Measurements from ENCODE around the gene HARS2.
"Not testable (repeated sequence)": the region's sequence is repeated elsewhere in the genome, so short reads cannot be mapped to it uniquely, and the experiment has no call there.

HARS2 gene

GRCh38 chr5:140700177-140701144, 9.2 kb downstream of the HARS2 start, which contains the start of gene ZMAT2:
Gene ZMAT2, plus strand, starts transcription at chr5:140700447. Its CDS starts 14 bp downstream, at chr5:140700461.
- Histone ChIP-seq H3K9me3 (ENCODE audit: insufficient read depth, low read depth, low read length) (no peaks in the 10 kb centered on the region), H3F3A (ENCODE audit: low read depth) (no peaks in the 10 kb centered on the region), H3K4me1 (ENCODE audit: insufficient read depth, low read length, poor library complexity, severe bottlenecking) (peaks cover 17% of the 10 kb centered on the region), H3K4me2 (ENCODE audit: low read depth, low read length, poor library complexity, severe bottlenecking) (peak within 1 kb of the TSS; percentile 98), H2AFZ (ENCODE audit: low read length) (peak within 1 kb of the TSS; percentile 58), H3K27me3 (ENCODE audit: insufficient read depth, low read length, poor library complexity, severe bottlenecking) (no peaks in the 10 kb centered on the region), H4K20me1 (ENCODE audit: insufficient read depth, low read length, poor library complexity, severe bottlenecking) (peaks cover 12% of the 10 kb centered on the region), H3K36me3 (ENCODE audit: insufficient read depth, low read length) (peaks cover 70% of the 10 kb centered on the region), H3K4me3 (ENCODE audit: low read length, poor library complexity, severe bottlenecking) (peak within 1 kb of the TSS; percentile 86), H3K9ac (ENCODE audit: low read depth, low read length, poor library complexity, severe bottlenecking) (peak within 1 kb of the TSS; percentile 78), H3K9me2 (replicated peaks; ENCODE audit: low read depth, low read length) (no peaks in the 10 kb centered on the region), H3K79me2 (ENCODE audit: insufficient read depth, low read length) (peaks cover 20% of the 10 kb centered on the region)
- TF ChIP-seq EZH2phosphoT487 (IDR thresholded peaks at IDR 0.05; ENCODE audit: borderline replicate concordance) = no peak
- TF ChIP-seq, protein P1, sequence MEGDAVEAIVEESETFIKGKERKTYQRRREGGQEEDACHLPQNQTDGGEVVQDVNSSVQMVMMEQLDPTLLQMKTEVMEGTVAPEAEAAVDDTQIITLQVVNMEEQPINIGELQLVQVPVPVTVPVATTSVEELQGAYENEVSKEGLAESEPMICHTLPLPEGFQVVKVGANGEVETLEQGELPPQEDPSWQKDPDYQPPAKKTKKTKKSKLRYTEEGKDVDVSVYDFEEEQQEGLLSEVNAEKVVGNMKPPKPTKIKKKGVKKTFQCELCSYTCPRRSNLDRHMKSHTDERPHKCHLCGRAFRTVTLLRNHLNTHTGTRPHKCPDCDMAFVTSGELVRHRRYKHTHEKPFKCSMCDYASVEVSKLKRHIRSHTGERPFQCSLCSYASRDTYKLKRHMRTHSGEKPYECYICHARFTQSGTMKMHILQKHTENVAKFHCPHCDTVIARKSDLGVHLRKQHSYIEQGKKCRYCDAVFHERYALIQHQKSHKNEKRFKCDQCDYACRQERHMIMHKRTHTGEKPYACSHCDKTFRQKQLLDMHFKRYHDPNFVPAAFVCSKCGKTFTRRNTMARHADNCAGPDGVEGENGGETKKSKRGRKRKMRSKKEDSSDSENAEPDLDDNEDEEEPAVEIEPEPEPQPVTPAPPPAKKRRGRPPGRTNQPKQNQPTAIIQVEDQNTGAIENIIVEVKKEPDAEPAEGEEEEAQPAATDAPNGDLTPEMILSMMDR (conservative IDR thresholded peaks at IDR 0.05; ENCODE audit: low read length) = no peak

GRCh38 chr5:140707812-140708211, 16.6 kb downstream of the HARS2 start:
- Histone ChIP-seq H2AFZ (ENCODE audit: low read length) (no peak overlapping the region), H3K4me1 (ENCODE audit: insufficient read depth, low read length, poor library complexity, severe bottlenecking) (peaks cover 6% of the 10 kb centered on the region), H3F3A (ENCODE audit: low read depth) (peaks cover 11% of the 10 kb centered on the region; the same call in 1 of the 2 replicates), H3K4me2 (ENCODE audit: low read depth, low read length, poor library complexity, severe bottlenecking) (no peak overlapping the region), H3K79me2 (ENCODE audit: insufficient read depth, low read length) (no peaks in the 10 kb centered on the region), H3K9me3 (ENCODE audit: insufficient read depth, low read depth, low read length) (no peaks in the 10 kb centered on the region), H3K27me3 (ENCODE audit: insufficient read depth, low read length, poor library complexity, severe bottlenecking) (no peaks in the 10 kb centered on the region), H4K20me1 (ENCODE audit: insufficient read depth, low read length, poor library complexity, severe bottlenecking) (no peaks in the 10 kb centered on the region), H3K9me2 (replicated peaks; ENCODE audit: low read depth, low read length) (no peaks in the 10 kb centered on the region), H3K4me3 (ENCODE audit: low read length, poor library complexity, severe bottlenecking) (no peak overlapping the region), H3K36me3 (ENCODE audit: insufficient read depth, low read length) (peaks cover 38% of the 10 kb centered on the region), H3K9ac (ENCODE audit: low read depth, low read length, poor library complexity, severe bottlenecking) (no peak overlapping the region)
- TF ChIP-seq, protein P1 (conservative IDR thresholded peaks at IDR 0.05; ENCODE audit: low read length) = no peak
- TF ChIP-seq EZH2phosphoT487 (IDR thresholded peaks at IDR 0.05; ENCODE audit: borderline replicate concordance) = no peak

- not testable (repeated sequence) for H3K9me2 ChIP-seq (replicated peaks; ENCODE audit: low read depth, low read length); H4K20me1 ChIP-seq (ENCODE audit: insufficient read depth, low read length, poor library complexity, severe bottlenecking); H2AFZ ChIP-seq (ENCODE audit: low read length); H3K4me3 ChIP-seq (ENCODE audit: low read length, poor library complexity, severe bottlenecking); H3K4me2 ChIP-seq (ENCODE audit: low read depth, low read length, poor library complexity, severe bottlenecking); H3K9me3 ChIP-seq (ENCODE audit: insufficient read depth, low read depth, low read length); H3K4me1 ChIP-seq (ENCODE audit: insufficient read depth, low read length, poor library complexity, severe bottlenecking); H3K79me2 ChIP-seq (ENCODE audit: insufficient read depth, low read length); H3K27me3 ChIP-seq (ENCODE audit: insufficient read depth, low read length, poor library complexity, severe bottlenecking); H3K9ac ChIP-seq (ENCODE audit: low read depth, low read length, poor library complexity, severe bottlenecking)
- Histone ChIP-seq H3F3A (ENCODE audit: low read depth) (peaks cover 11% of the 10 kb centered on the region; the same call in 1 of the 2 replicates), H3K36me3 (ENCODE audit: insufficient read depth, low read length) (peaks cover 30% of the 10 kb centered on the region)
Observed at GRCh38 chr5:140708787-140709186, 17.5 kb downstream of the HARS2 start.
